ENCODE results near the gene DCUN1D3.

DNA sequence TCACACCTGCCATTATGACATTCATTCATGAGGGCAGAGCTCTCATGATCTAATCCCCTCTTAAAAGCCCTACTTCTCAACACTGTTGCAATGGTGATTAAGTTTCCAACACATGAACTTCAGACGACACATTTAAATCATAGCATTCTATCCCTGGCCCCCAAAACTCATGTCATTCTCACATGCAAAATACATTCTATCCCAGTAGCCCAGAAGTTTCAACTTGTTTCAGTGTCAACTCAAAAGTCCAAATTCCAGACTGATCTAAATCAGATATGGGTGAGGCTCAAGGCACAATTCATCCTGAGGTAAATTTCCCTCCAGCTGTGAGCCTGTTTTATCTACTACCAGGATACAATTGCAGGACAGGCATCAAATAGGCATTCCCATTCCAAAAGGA lies 25.6 kb upstream of the DCUN1D3 start:
- TF ChIP-seq, protein P1, sequence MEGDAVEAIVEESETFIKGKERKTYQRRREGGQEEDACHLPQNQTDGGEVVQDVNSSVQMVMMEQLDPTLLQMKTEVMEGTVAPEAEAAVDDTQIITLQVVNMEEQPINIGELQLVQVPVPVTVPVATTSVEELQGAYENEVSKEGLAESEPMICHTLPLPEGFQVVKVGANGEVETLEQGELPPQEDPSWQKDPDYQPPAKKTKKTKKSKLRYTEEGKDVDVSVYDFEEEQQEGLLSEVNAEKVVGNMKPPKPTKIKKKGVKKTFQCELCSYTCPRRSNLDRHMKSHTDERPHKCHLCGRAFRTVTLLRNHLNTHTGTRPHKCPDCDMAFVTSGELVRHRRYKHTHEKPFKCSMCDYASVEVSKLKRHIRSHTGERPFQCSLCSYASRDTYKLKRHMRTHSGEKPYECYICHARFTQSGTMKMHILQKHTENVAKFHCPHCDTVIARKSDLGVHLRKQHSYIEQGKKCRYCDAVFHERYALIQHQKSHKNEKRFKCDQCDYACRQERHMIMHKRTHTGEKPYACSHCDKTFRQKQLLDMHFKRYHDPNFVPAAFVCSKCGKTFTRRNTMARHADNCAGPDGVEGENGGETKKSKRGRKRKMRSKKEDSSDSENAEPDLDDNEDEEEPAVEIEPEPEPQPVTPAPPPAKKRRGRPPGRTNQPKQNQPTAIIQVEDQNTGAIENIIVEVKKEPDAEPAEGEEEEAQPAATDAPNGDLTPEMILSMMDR (IDR thresholded peaks at IDR 0.05) = no peak
- TF ChIP-seq POLR2A (IDR thresholded peaks at IDR 0.05) = no peak

Data from uterus (tissue), 2 donors.